OCI-LY7 (cell line): ENCODE data around the gene TMCO1.

Experiments
- EZH2phosphoT487 ChIP-seq: fragments of 200-600 bp; sonication (generic); IDR thresholded peaks from 2 replicates; pipeline ENCODE4 v1.6.1; 2018; ENCODE audit warnings: low read depth, borderline replicate concordance, mild to moderate bottlenecking, mixed run types, antibody characterized with exemption, low read length, moderate library complexity, mixed read lengths
- TF ChIP-seq, protein P1 (sequence below): fragments of 200-600 bp; sonication (generic); conservative IDR thresholded peaks from 2 replicates; pipeline ENCODE4 v1.5.1; 2014; ENCODE audit warnings: mild to moderate bottlenecking, antibody characterized with exemption, low read length, moderate library complexity, mixed read lengths

DNA sequence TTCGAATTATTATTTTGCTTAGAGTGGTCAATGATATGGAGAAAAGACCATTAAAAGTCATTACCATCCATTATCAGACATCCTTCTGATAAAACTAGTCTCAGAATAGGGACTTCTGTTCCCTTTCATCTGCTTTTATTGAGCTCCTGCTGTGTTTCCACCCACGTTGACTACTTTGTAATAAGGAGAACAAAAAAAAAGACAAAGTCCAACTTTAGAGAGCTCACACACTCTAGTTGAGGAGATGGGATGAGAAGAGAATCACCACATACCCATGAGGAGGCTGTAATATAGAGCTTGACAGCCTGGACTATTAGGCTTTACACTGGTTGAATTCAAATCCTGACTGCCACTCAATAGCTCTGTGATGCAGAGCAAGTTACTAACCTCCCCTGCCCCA, 42.5 kb downstream of the TMCO1 start:
- TF ChIP-seq, protein P1, sequence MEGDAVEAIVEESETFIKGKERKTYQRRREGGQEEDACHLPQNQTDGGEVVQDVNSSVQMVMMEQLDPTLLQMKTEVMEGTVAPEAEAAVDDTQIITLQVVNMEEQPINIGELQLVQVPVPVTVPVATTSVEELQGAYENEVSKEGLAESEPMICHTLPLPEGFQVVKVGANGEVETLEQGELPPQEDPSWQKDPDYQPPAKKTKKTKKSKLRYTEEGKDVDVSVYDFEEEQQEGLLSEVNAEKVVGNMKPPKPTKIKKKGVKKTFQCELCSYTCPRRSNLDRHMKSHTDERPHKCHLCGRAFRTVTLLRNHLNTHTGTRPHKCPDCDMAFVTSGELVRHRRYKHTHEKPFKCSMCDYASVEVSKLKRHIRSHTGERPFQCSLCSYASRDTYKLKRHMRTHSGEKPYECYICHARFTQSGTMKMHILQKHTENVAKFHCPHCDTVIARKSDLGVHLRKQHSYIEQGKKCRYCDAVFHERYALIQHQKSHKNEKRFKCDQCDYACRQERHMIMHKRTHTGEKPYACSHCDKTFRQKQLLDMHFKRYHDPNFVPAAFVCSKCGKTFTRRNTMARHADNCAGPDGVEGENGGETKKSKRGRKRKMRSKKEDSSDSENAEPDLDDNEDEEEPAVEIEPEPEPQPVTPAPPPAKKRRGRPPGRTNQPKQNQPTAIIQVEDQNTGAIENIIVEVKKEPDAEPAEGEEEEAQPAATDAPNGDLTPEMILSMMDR: no peak
- TF ChIP-seq EZH2phosphoT487: no peak
